Kidney (tissue), 14 donors: ENCODE measurements around the gene KRT15. TPM values are rescaled to one million over a fixed set of nuclear protein-coding genes. Genes with fewer than 3 reads are reported as not detected.
A peak's percentile ranks its signal among the peaks of the same experiment; 100 is the strongest.

Source experiments
- DNase-seq, 5 donors: peaks; one replicate each; pipeline ENCODE4 v3.0.0-alpha.2; 2013 to 2020
- FAIRE-seq: peaks from 2 replicates; lab custom pipeline; 2012; peaks lifted over from hg19 to GRCh38; lab: Jason Lieb, UNC
- H3K27ac ChIP-seq, 2 donors: one replicate each; pipeline ENCODE4 v1.7.0; 2013; ENCODE audit warnings: low read depth in 2 of 2, low read length in 2 of 2, inconsistent platforms in 1 of 2
- H3K27me3 ChIP-seq: one replicate; pipeline ENCODE4 v1.7.1; 2013; ENCODE audit warnings: low read length, inconsistent platforms; ENCODE audit not compliant: control insufficient read depth, insufficient read depth
- H3K36me3 ChIP-seq, 3 donors: one replicate each; pipeline versions ENCODE4 v1.7.0 to v1.7.1; 2013; ENCODE audit warnings: low read length in 3 of 3, control low read depth in 1 of 3, inconsistent platforms in 1 of 3; ENCODE audit not compliant: insufficient read depth in 3 of 3, control insufficient read depth in 2 of 3
- H3K4me1 ChIP-seq, 3 donors: one replicate each; pipeline versions ENCODE4 v1.7.0 to v1.7.1; 2013; ENCODE audit warnings: low read length in 3 of 3, inconsistent platforms in 1 of 3, low read depth in 1 of 3; ENCODE audit not compliant: control insufficient read depth in 2 of 3, insufficient read depth in 2 of 3
- H3K4me3 ChIP-seq, 3 donors: one replicate each; pipeline versions ENCODE4 v1.7.0 to v1.8.1; 2013; ENCODE audit warnings: low read length in 3 of 3, control low read depth in 1 of 3, inconsistent platforms in 1 of 3
- H3K9ac ChIP-seq, 3 donors: one replicate each; pipeline versions ENCODE4 v1.7.0 to v1.7.1; 2013; ENCODE audit warnings: low read length in 3 of 3, control low read depth in 1 of 3, inconsistent platforms in 1 of 3
- H3K9me3 ChIP-seq, 3 donors: one replicate each; pipeline versions ENCODE4 v1.7.0 to v1.7.1; 2013; ENCODE audit warnings: low read length in 3 of 3, control low read depth in 1 of 3, inconsistent platforms in 1 of 3; ENCODE audit not compliant: control insufficient read depth in 2 of 3, insufficient read depth in 1 of 3
- CTCF ChIP-seq: IDR thresholded peaks from 3 replicates; pipeline ENCODE4 v1.5.1; 2012; ENCODE audit warnings: mild to moderate bottlenecking, moderate library complexity, borderline replicate concordance; ENCODE audit not compliant: insufficient read depth; ENCODE audit errors: extremely low read depth
- intact Hi-C: fragments of 100-400 bp; cut with DNase I; formaldehyde crosslinking; loops from one replicate; pipeline ENCODE4 v1.11.1; 2022
- polyA plus RNA-seq: library from polyadenylated mRNA; stranded (reverse); fragments of 350-450 nt; fragmentation: Illumina TruSeq; extraction: RNeasy Lipid Tissue Mini Kit (QIAGEN cat#74804); gene quantifications from one replicate; pipeline ENCODE4 v1.2.3, GENCODE V29; 2014; ENCODE audit warnings: low read depth, low replicate concordance; ENCODE audit not compliant: insufficient read depth
- total RNA-seq: library from RNA; stranded (reverse); fragmentation: NEBNext Ultra II Directional; extraction: Animal tissue kit (Norgen Biotek cat#: 25700); gene quantifications from one replicate; pipeline ENCODE4 v1.2.1, GENCODE V29; 2021
- donor health status: control.
- donor health status: control.
- donor health status: control.
- donor health status: control.
- donor health status: control.
- donor health status: DM: yes; HTN: yes; CAD: no.
- donor health status: Normal renal cell carcinoma (clear cell type).

Gene KRT15
- total and polyA plus RNA-seq, 2 donors from 2014 or later = 0.15 to 2.8 TPM

GRCh38 chr17:41530062-41531048 lies 11.7 kb upstream of the KRT15 start:
- H3K36me3 ChIP-seq = no peaks in the 10 kb centered on the region
- peak in 4 of 5 donors; percentile 26 to 61 (median 54) for DNase-seq
- peaks cover 0 to 7% (median 0%) of the 10 kb centered on the region in 3 donors for H3K4me1 ChIP-seq
- H3K27me3 ChIP-seq = no peaks in the 10 kb centered on the region
- intact Hi-C loops = no loop called here
- no peak overlapping the region for H3K4me3 ChIP-seq
- TF ChIP-seq CTCF = no peak
- no peak for FAIRE-seq
- H3K9me3 ChIP-seq = no peaks in the 10 kb centered on the region
- peak overlapping the region; percentile 56 to 58 for H3K27ac ChIP-seq
- no peak overlapping the region for H3K9ac ChIP-seq

- Histone ChIP-seq H3K4me3 (no peak overlapping the region), H3K9me3 (no peaks in the 10 kb centered on the region), H3K36me3 (no peaks in the 10 kb centered on the region), H3K4me1 (peaks cover 0 to 7% (median 0%) of the 10 kb centered on the region in 3 donors), H3K9ac (no peak overlapping the region), H3K27me3 (no peaks in the 10 kb centered on the region), H3K27ac (peak overlapping the region; percentile 56 to 58)
- intact Hi-C loops = no loop called here
- no peak for TF ChIP-seq CTCF
- no peak for FAIRE-seq
- DNase-seq = no peak
Observed at GRCh38 chr17:41529491-41529915, 10.8 kb upstream of the KRT15 start.

GRCh38 chr17:41528959-41529353 lies 10.3 kb upstream of the KRT15 start:
- no peak for FAIRE-seq
- DNase-seq = no peak
- TF ChIP-seq CTCF = no peak
- Histone ChIP-seq H3K4me3 (no peak overlapping the region), H3K27me3 (no peaks in the 10 kb centered on the region), H3K9ac (no peak overlapping the region), H3K4me1 (peaks cover 0 to 7% (median 0%) of the 10 kb centered on the region in 3 donors), H3K36me3 (no peaks in the 10 kb centered on the region), H3K9me3 (no peaks in the 10 kb centered on the region), H3K27ac (peak overlapping the region; percentile 51 to 56)
- intact Hi-C loops = no loop called here
